GM23338 (cell line): Measurements from ENCODE around the gene DPYD. TPM values are rescaled to one million over a fixed set of nuclear protein-coding genes. Genes with fewer than 3 reads are reported as not detected.

Experiments used
- ATAC-seq: fragments of 200-7000 bp; cut with Tn5 transposase; 3 replicates; pipeline ENCODE4 v1.9.1; 2020
- DNase-seq: peaks from one replicate; pipeline ENCODE4 v3.0.0-alpha.2; 2015; ENCODE audit warnings: low spot score
- H2AFZ ChIP-seq: fragments of 200-600 bp; sonication (generic); 2 replicates; pipeline ENCODE4 v1.8.0; 2016; ENCODE audit warnings: antibody characterized with exemption, mild to moderate bottlenecking, moderate library complexity
- H3F3A ChIP-seq: fragments of 200-600 bp; sonication (generic); replicated peaks from 2 replicates; pipeline ENCODE4 v1.8.0; 2017; ENCODE audit warnings: antibody characterized with exemption, mixed run types, low read depth
- H3K27ac ChIP-seq: fragments of 200-600 bp; sonication (generic); 2 replicates; pipeline ENCODE4 v1.6.1; 2016; ENCODE audit warnings: low read depth
- H3K27me3 ChIP-seq: fragments of 200-600 bp; sonication (generic); 2 replicates; pipeline ENCODE4 v1.8.0; 2016; ENCODE audit warnings: mild to moderate bottlenecking, mixed run types, moderate library complexity; ENCODE audit not compliant: insufficient read depth
- H3K36me3 ChIP-seq: fragments of 200-600 bp; sonication (generic); 2 replicates; pipeline ENCODE4 v1.8.0; 2016; ENCODE audit warnings: mild to moderate bottlenecking; ENCODE audit not compliant: insufficient read depth
- H3K4me1 ChIP-seq: fragments of 200-600 bp; sonication (generic); 2 replicates; pipeline ENCODE4 v1.8.0; 2016; ENCODE audit warnings: mild to moderate bottlenecking, moderate library complexity; ENCODE audit not compliant: insufficient read depth
- H3K4me2 ChIP-seq: fragments of 200-600 bp; sonication (generic); 2 replicates; pipeline ENCODE4 v1.7.1; 2017; ENCODE audit warnings: mixed run types
- H3K4me3 ChIP-seq: fragments of 200-600 bp; sonication (generic); 2 replicates; pipeline ENCODE4 v1.6.1; 2016; ENCODE audit warnings: mixed run types
- H3K79me2 ChIP-seq: fragments of 200-600 bp; sonication (generic); replicated peaks from 2 replicates; pipeline ENCODE4 v1.8.0; 2017; ENCODE audit warnings: mild to moderate bottlenecking; ENCODE audit not compliant: insufficient read depth
- H3K9me2 ChIP-seq: fragments of 200-600 bp; sonication (generic); 2 replicates; pipeline ENCODE4 v1.8.0; 2017; ENCODE audit not compliant: insufficient read depth
- H4K20me1 ChIP-seq: fragments of 200-600 bp; sonication (generic); replicated peaks from 2 replicates; pipeline ENCODE4 v1.8.0; 2017; ENCODE audit warnings: mild to moderate bottlenecking; ENCODE audit not compliant: insufficient read depth
- H3K27ac Mint-ChIP-seq: 2 replicates; pipeline ENCODE4 v1.8.0; 2020; ENCODE audit warnings: inconsistent platforms, mild to moderate bottlenecking, moderate library complexity, mixed read lengths
- H3K27me3 Mint-ChIP-seq: 3 replicates; pipeline ENCODE4 v1.8.0; 2022; ENCODE audit warnings: low read depth, mild to moderate bottlenecking, moderate library complexity, mixed read lengths, inconsistent platforms; ENCODE audit not compliant: insufficient read depth, poor library complexity
- H3K36me3 Mint-ChIP-seq: 3 replicates; pipeline ENCODE4 v1.8.0; 2021; ENCODE audit warnings: low read depth, mild to moderate bottlenecking, inconsistent platforms, moderate library complexity, mixed read lengths
- H3K4me1 Mint-ChIP-seq: 3 replicates; pipeline ENCODE4 v1.8.0; 2020; ENCODE audit warnings: mild to moderate bottlenecking, inconsistent platforms, mixed read lengths
- H3K4me3 Mint-ChIP-seq: 3 replicates; pipeline ENCODE4 v1.8.0; 2021; ENCODE audit warnings: moderate library complexity, mild to moderate bottlenecking, inconsistent platforms, mixed read lengths
- H3K9me3 Mint-ChIP-seq: 3 replicates; pipeline ENCODE4 v1.8.0; 2020; ENCODE audit warnings: moderate library complexity, mild to moderate bottlenecking, inconsistent platforms, mixed read lengths
- CREB1 ChIP-seq: fragments of 250-450 bp; sonication (Bioruptor Pico); IDR thresholded peaks from 2 replicates; pipeline ENCODE4 v1.5.0; 2020; ENCODE audit warnings: low read depth, mild to moderate bottlenecking, moderate library complexity
- EZH2 ChIP-seq: fragments of 200-600 bp; sonication (generic); IDR thresholded peaks from one replicate; pipeline ENCODE4 v1.8.0; 2017; ENCODE audit warnings: antibody characterized with exemption, mild to moderate bottlenecking, low read depth; ENCODE audit not compliant: unreplicated experiment
- EZH2phosphoT487 ChIP-seq: fragments of 200-600 bp; sonication (generic); IDR thresholded peaks from one replicate; pipeline ENCODE4 v1.8.1; 2018; ENCODE audit warnings: antibody characterized with exemption; ENCODE audit not compliant: unreplicated experiment
- JUNB ChIP-seq: IDR thresholded peaks from one replicate; pipeline ENCODE4 v1.6.1; 2016; ENCODE audit warnings: antibody characterized with exemption; ENCODE audit not compliant: unreplicated experiment
- NANOG ChIP-seq: IDR thresholded peaks from 2 replicates; pipeline ENCODE4 v1.6.1; 2016; ENCODE audit warnings: antibody characterized with exemption, borderline replicate concordance
- POLR2AphosphoS5 ChIP-seq: IDR thresholded peaks from 2 replicates; pipeline ENCODE4 v1.6.1; 2016; ENCODE audit warnings: antibody characterized with exemption, low read depth
- REST ChIP-seq: IDR thresholded peaks from one replicate; pipeline ENCODE4 v1.6.1; 2018; ENCODE audit warnings: antibody characterized with exemption; ENCODE audit not compliant: unreplicated experiment
- STAT1 ChIP-seq: IDR thresholded peaks from one replicate; pipeline ENCODE4 v1.6.1; 2016; ENCODE audit warnings: antibody characterized with exemption; ENCODE audit not compliant: unreplicated experiment
- ZNF114 ChIP-seq: fragments of 250-450 bp; sonication (Bioruptor Pico); IDR thresholded peaks from 2 replicates; pipeline ENCODE4 v1.5.0; 2020; ENCODE audit warnings: mild to moderate bottlenecking, moderate library complexity
- ZNF331 ChIP-seq: fragments of 250-450 bp; sonication (Bioruptor Pico); IDR thresholded peaks from 2 replicates; pipeline ENCODE4 v1.5.0; 2020; ENCODE audit warnings: low read depth, mild to moderate bottlenecking, moderate library complexity
- ZNF462 ChIP-seq: fragments of 250-450 bp; sonication (Bioruptor Pico); IDR thresholded peaks from 2 replicates; pipeline ENCODE4 v1.5.0; 2020; ENCODE audit warnings: mild to moderate bottlenecking, moderate library complexity
- polyA plus RNA-seq: library from polyadenylated mRNA; unstranded; fragments of >200 nt; fragmentation: Nextera tagmentation; extraction: Ambion mirVana; gene quantifications from 2 replicates; pipeline ENCODE4 v1.2.1, GENCODE V29; 2016
- total RNA-seq: library from RNA; depleted of rRNA; stranded (reverse); fragments of >200 nt; shearing (Covaris generic); gene quantifications from 2 replicates; pipeline ENCODE4 v1.2.3, GENCODE V29; 2014

The DPYD gene
- total and polyA plus RNA-seq, 2 experiments from 2014 or later: 0.50 to 1.6 TPM

- no peak overlapping the region for H3K4me3 ChIP-seq
- no peaks in the 10 kb centered on the region for H3K79me2 ChIP-seq
- H3K9me3 Mint-ChIP-seq: no peaks in the 10 kb centered on the region
- TF ChIP-seq POLR2AphosphoS5: no peak
- TF ChIP-seq ZNF331: no peak
- TF ChIP-seq EZH2: no peak
- no peak for TF ChIP-seq CREB1 (CRISPR knock-in tag)
- no peak for TF ChIP-seq ZNF114 (CRISPR knock-in tag)
- no peaks in the 10 kb centered on the region for H3K27me3 ChIP-seq
- no peak overlapping the region for H3K4me3 Mint-ChIP-seq
- ATAC-seq (no peak), DNase-seq (no peak)
- H2AFZ ChIP-seq: no peak overlapping the region
- H3K36me3 Mint-ChIP-seq: no peaks in the 10 kb centered on the region
- H3K36me3 ChIP-seq: no peaks in the 10 kb centered on the region
- H3F3A ChIP-seq: no peaks in the 10 kb centered on the region
- H3K27me3 Mint-ChIP-seq: no peaks in the 10 kb centered on the region
- H4K20me1 ChIP-seq: no peaks in the 10 kb centered on the region
- H3K9me2 ChIP-seq: no peaks in the 10 kb centered on the region
- H3K4me2 ChIP-seq: no peak overlapping the region
- H3K27ac Mint-ChIP-seq: no peak overlapping the region
- H3K4me1 Mint-ChIP-seq: no peaks in the 10 kb centered on the region; the same call in 2 of the 3 replicates
- H3K27ac ChIP-seq: no peak overlapping the region
- no peaks in the 10 kb centered on the region for H3K4me1 ChIP-seq
Measured at GRCh38 chr1:97505289-97505688, 415.5 kb downstream of the DPYD start.

GRCh38 chr1:97502360-97502759, 418.5 kb downstream of the DPYD start:
- H4K20me1 ChIP-seq: no peaks in the 10 kb centered on the region
- Mint-ChIP-seq H3K36me3 (no peaks in the 10 kb centered on the region), H3K4me1 (no peaks in the 10 kb centered on the region; the same call in 2 of the 3 replicates), H3K9me3 (no peaks in the 10 kb centered on the region), H3K27me3 (no peaks in the 10 kb centered on the region), H3K4me3 (no peak overlapping the region), H3K27ac (no peak overlapping the region)
- H3K4me2 ChIP-seq: no peak overlapping the region
- ATAC-seq (no peak), DNase-seq (no peak)
- H3K4me3 ChIP-seq: no peak overlapping the region
- no peaks in the 10 kb centered on the region for H3F3A ChIP-seq
- H3K9me2 ChIP-seq: no peaks in the 10 kb centered on the region
- no peaks in the 10 kb centered on the region for H3K36me3 ChIP-seq
- H2AFZ ChIP-seq: no peak overlapping the region
- H3K27ac ChIP-seq: no peak overlapping the region
- no peaks in the 10 kb centered on the region for H3K79me2 ChIP-seq
- no peaks in the 10 kb centered on the region for H3K27me3 ChIP-seq
- no peaks in the 10 kb centered on the region for H3K4me1 ChIP-seq
- TF ChIP-seq ZNF462 (CRISPR knock-in tag) (no peak), CREB1 (CRISPR knock-in tag) (no peak), POLR2AphosphoS5 (no peak), ZNF331 (no peak), JUNB (no peak), EZH2phosphoT487 (no peak), STAT1 (no peak), EZH2 (no peak), REST (no peak), NANOG (no peak)
